Adrenal gland (tissue), 5 donors: ENCODE results near the gene TSHR.

Experiments used
- CTCF ChIP-seq, 6 experiments: fragments of 450-650 bp in 4 of 6; fragments of 200-600 bp in 2 of 6; sonication (generic) in 1 of 6; IDR thresholded peaks; 1 replicate in 5 of 6; 2 replicates in 1 of 6; pipeline versions ENCODE4 v1.5.1 to v1.8.0; 2016 to 2021; ENCODE audit warnings: antibody characterized with exemption in 6 of 6, mild to moderate bottlenecking in 2 of 6, moderate library complexity in 1 of 6
- POLR2A ChIP-seq, 2 donors: fragments of 450-650 bp; IDR thresholded peaks; one replicate each; pipeline ENCODE4 v1.6.1; 2017; ENCODE audit warnings: antibody characterized with exemption in 2 of 2, mild to moderate bottlenecking in 2 of 2, moderate library complexity in 1 of 2
- donor health status: DM: no; HTN: no; CAD: no.

- TF ChIP-seq POLR2A (IDR thresholded peaks at IDR 0.05) (no peak), CTCF (IDR thresholded peaks at IDR 0.05) (no peak)
Measured at GRCh38 chr14:80930095-80930494, 25.3 kb upstream of the TSHR start.
